Astrocyte (in vitro differentiated cells and primary cell): Measurements from ENCODE around the gene GNG12.

Experiments
- EZH2 ChIP-seq: IDR thresholded peaks from 2 replicates; pipeline ENCODE4 v1.6.1; 2012; ENCODE audit warnings: mild to moderate bottlenecking, low read length, inconsistent platforms; ENCODE audit not compliant: insufficient read depth
- TF ChIP-seq, protein P1 (sequence below): IDR thresholded peaks from 2 replicates; pipeline ENCODE4 v1.5.1; 2011; ENCODE audit warnings: low read depth, mild to moderate bottlenecking, inconsistent platforms, low read length, moderate library complexity; ENCODE audit not compliant: insufficient read depth

DNA sequence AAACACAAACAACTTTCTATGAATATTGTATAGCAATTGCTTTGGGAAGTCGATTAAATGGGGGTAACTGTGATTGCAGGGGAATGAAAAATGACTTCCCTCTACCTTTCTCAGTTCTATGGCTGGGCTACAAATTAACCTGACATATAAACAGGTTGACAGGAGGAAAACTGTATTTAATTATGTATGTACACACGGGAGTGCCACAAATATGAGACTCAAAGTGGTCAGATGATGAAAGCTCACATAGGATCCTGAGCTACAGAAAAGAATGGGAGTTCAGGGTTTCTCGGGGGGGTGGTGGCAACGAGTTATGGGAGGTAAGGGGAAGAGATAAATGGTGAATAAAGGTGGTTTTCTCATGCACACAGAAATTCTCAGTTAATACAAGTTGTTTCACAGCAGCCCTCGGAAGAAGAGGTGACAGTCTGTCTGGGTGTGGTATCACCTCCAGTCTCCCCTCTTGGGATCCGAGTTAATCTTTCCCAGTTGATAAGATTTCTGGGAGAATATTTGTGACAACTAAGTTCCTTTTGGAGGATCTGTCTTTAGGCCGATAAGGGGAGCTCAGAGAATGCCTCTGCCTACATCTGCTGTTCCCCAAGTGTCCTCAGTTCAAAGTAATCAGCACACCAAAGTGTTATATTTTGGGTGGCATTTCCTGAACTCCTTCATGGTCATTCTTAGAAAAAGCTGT is 122.0 kb downstream of the GNG12 start:
- TF ChIP-seq, protein P1, sequence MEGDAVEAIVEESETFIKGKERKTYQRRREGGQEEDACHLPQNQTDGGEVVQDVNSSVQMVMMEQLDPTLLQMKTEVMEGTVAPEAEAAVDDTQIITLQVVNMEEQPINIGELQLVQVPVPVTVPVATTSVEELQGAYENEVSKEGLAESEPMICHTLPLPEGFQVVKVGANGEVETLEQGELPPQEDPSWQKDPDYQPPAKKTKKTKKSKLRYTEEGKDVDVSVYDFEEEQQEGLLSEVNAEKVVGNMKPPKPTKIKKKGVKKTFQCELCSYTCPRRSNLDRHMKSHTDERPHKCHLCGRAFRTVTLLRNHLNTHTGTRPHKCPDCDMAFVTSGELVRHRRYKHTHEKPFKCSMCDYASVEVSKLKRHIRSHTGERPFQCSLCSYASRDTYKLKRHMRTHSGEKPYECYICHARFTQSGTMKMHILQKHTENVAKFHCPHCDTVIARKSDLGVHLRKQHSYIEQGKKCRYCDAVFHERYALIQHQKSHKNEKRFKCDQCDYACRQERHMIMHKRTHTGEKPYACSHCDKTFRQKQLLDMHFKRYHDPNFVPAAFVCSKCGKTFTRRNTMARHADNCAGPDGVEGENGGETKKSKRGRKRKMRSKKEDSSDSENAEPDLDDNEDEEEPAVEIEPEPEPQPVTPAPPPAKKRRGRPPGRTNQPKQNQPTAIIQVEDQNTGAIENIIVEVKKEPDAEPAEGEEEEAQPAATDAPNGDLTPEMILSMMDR = no peak
- TF ChIP-seq EZH2 = no peak
